Liver (tissue), 9 donors: ENCODE results near the gene TTC21B. TPM values are rescaled to one million over a fixed set of nuclear protein-coding genes. Genes with fewer than 3 reads are reported as not detected.

Experiments
- DNase-seq: peaks from one replicate; pipeline ENCODE4 v3.0.0-alpha.2; 2017; ENCODE audit warnings: low spot score
- H3K27ac ChIP-seq, 2 donors: one replicate each; pipeline ENCODE4 v1.7.0; 2013; ENCODE audit warnings: inconsistent platforms in 2 of 2, low read length in 2 of 2, control low read depth in 1 of 2, low read depth in 1 of 2, mild to moderate bottlenecking in 1 of 2
- H3K27me3 ChIP-seq, 4 donors: one replicate each; pipeline versions ENCODE4 v1.6.1 to v1.7.0; 2013; ENCODE audit warnings: low read length in 3 of 4, inconsistent platforms in 1 of 4, mild to moderate bottlenecking in 1 of 4, moderate library complexity in 1 of 4; ENCODE audit not compliant: control insufficient read depth in 4 of 4, insufficient read depth in 4 of 4
- H3K36me3 ChIP-seq, 4 donors: one replicate each; pipeline versions ENCODE4 v1.6.1 to v1.7.0; 2013; ENCODE audit warnings: low read length in 3 of 4, mild to moderate bottlenecking in 3 of 4, low read depth in 1 of 4, moderate library complexity in 1 of 4; ENCODE audit not compliant: control insufficient read depth in 4 of 4, insufficient read depth in 3 of 4
- H3K4me1 ChIP-seq, 4 donors: one replicate each; pipeline versions ENCODE4 v1.6.1 to v1.7.0; 2013; ENCODE audit warnings: low read length in 3 of 4, mild to moderate bottlenecking in 3 of 4, moderate library complexity in 1 of 4; ENCODE audit not compliant: control insufficient read depth in 4 of 4, insufficient read depth in 4 of 4
- H3K4me3 ChIP-seq, 3 donors: one replicate each; pipeline versions ENCODE4 v1.6.1 to v1.7.0; 2013; ENCODE audit warnings: low read length in 3 of 3, control low read depth in 1 of 3, low read depth in 1 of 3, mild to moderate bottlenecking in 1 of 3
- H3K9ac ChIP-seq, 2 donors: one replicate each; pipeline ENCODE4 v1.7.0; 2013; ENCODE audit warnings: low read length in 2 of 2, mild to moderate bottlenecking in 2 of 2, moderate library complexity in 2 of 2, control low read depth in 1 of 2, low read depth in 1 of 2
- H3K9me3 ChIP-seq, 4 donors: one replicate each; pipeline versions ENCODE4 v1.6.1 to v1.7.0; 2013; ENCODE audit warnings: low read length in 3 of 4; ENCODE audit not compliant: control insufficient read depth in 4 of 4
- ATF3 ChIP-seq: IDR thresholded peaks from 2 replicates; pipeline ENCODE4 v1.6.1; 2016; ENCODE audit warnings: antibody characterized with exemption
- CTCF ChIP-seq: fragments of 150-350 bp; IDR thresholded peaks from 2 replicates; pipeline ENCODE4 v1.5.1; 2017; ENCODE audit warnings: improper control_type of control experiment, low read depth, low read length; ENCODE audit not compliant: missing input control
- EGR1 ChIP-seq, 2 donors: IDR thresholded peaks; 2 replicates each; pipeline ENCODE4 v1.6.1; 2016 to 2018; ENCODE audit warnings: antibody characterized with exemption in 2 of 2, low read depth in 2 of 2
- FOXA1 ChIP-seq: IDR thresholded peaks from 2 replicates; pipeline ENCODE4 v1.6.1; 2016; ENCODE audit warnings: antibody characterized with exemption
- FOXA2 ChIP-seq: IDR thresholded peaks from 2 replicates; pipeline ENCODE4 v1.6.1; 2016; ENCODE audit warnings: antibody characterized with exemption
- GABPA ChIP-seq, 2 donors: IDR thresholded peaks in 1 of 2; conservative IDR thresholded peaks in 1 of 2; 2 replicates each; pipeline ENCODE4 v1.6.1; 2016; ENCODE audit warnings: antibody characterized with exemption in 2 of 2, mild to moderate bottlenecking in 1 of 2, moderate library complexity in 1 of 2
- HNF4A ChIP-seq, 2 donors: conservative IDR thresholded peaks; 2 replicates each; pipeline ENCODE4 v1.6.1; 2016; ENCODE audit warnings: antibody characterized with exemption in 2 of 2, mild to moderate bottlenecking in 2 of 2
- HNF4G ChIP-seq: IDR thresholded peaks from 2 replicates; pipeline ENCODE4 v1.6.1; 2016; ENCODE audit warnings: antibody characterized with exemption
- JUND ChIP-seq, 2 donors: IDR thresholded peaks; 2 replicates each; pipeline ENCODE4 v1.6.1; 2016; ENCODE audit warnings: antibody characterized with exemption in 2 of 2
- MAX ChIP-seq: IDR thresholded peaks from 2 replicates; pipeline ENCODE4 v1.6.1; 2016; ENCODE audit warnings: antibody characterized with exemption
- NR2F2 ChIP-seq: IDR thresholded peaks from 2 replicates; pipeline ENCODE4 v1.6.1; 2016; ENCODE audit warnings: antibody characterized with exemption
- RAD21 ChIP-seq, 2 donors: IDR thresholded peaks; 2 replicates each; pipeline ENCODE4 v1.6.1; 2016; ENCODE audit warnings: antibody characterized with exemption in 2 of 2, mild to moderate bottlenecking in 2 of 2
- REST ChIP-seq: IDR thresholded peaks from 2 replicates; pipeline ENCODE4 v1.6.1; 2016; ENCODE audit warnings: antibody characterized with exemption, mild to moderate bottlenecking
- RXRA ChIP-seq, 2 donors: IDR thresholded peaks; 2 replicates each; pipeline ENCODE4 v1.6.1; 2017 to 2018; ENCODE audit warnings: antibody characterized with exemption in 2 of 2, mild to moderate bottlenecking in 1 of 2
- SP1 ChIP-seq: IDR thresholded peaks from 2 replicates; pipeline ENCODE4 v1.6.1; 2018; ENCODE audit warnings: antibody characterized with exemption, mild to moderate bottlenecking
- TAF1 ChIP-seq: conservative IDR thresholded peaks from 2 replicates; pipeline ENCODE4 v1.6.1; 2016; ENCODE audit warnings: antibody characterized with exemption, mild to moderate bottlenecking
- YY1 ChIP-seq: IDR thresholded peaks from 2 replicates; pipeline ENCODE4 v1.6.1; 2016; ENCODE audit warnings: antibody characterized with exemption, mild to moderate bottlenecking
- ZBTB33 ChIP-seq: IDR thresholded peaks from 2 replicates; pipeline ENCODE4 v1.6.1; 2016; ENCODE audit warnings: antibody characterized with exemption
- WGBS: extraction: QIAGEN DNeasy Blood & Tissue Kit; methylation state at CpG from one replicate; pipeline ENCODE4 v1.1.7; 2013; 5-methylcytosine and 5-hydroxymethylcytosine counted together
- polyA plus RNA-seq, 2 donors: library from polyadenylated mRNA; stranded (reverse) in 1 of 2; unstranded in 1 of 2; fragments of 200-250 nt in 1 of 2; fragments of >200 nt in 1 of 2; fragmentation: Nextera tagmentation in 1 of 2; extraction: Ambion mirVana in 1 of 2; gene quantifications; one replicate each; pipeline versions ENCODE4 v1.2.1 to v1.2.3, GENCODE V29; 2013 to 2015
- total RNA-seq, 2 donors: library from RNA; depleted of rRNA; stranded (reverse); fragments of >200 nt; gene quantifications; one replicate each; pipeline ENCODE4 v1.2.3, GENCODE V29; 2014
- donor health status: healthy.
- donor health status: healthy.
- donor health status: healthy.
- donor health status: healthy.
- donor health status: healthy.

The TTC21B gene
- total and polyA plus RNA-seq, 4 donors = 2.0 to 25.3 (median 12.7) TPM

GRCh38 chr2:165874445-165875039 lies 79.0 kb downstream of the TTC21B start:
- no peak for DNase-seq
- Histone ChIP-seq H3K4me1 (no peaks in the 10 kb centered on the region), H3K9me3 (no peaks in the 10 kb centered on the region), H3K27me3 (no peaks in the 10 kb centered on the region), H3K9ac (no peak overlapping the region), H3K27ac (no peak overlapping the region), H3K36me3 (peaks cover 0 to 16% (median 5%) of the 10 kb centered on the region in 4 donors), H3K4me3 (no peak overlapping the region)
- 47% methylated on average over 3 of the region's 3 CpGs for WGBS
- TF ChIP-seq GABPA (IDR thresholded peaks at IDR 0.05 in 1 of 2, conservative IDR thresholded peaks at IDR 0.05 in 1 of 2) (peak in 1 of 2 donors; percentile 34), CTCF (peak; percentile 50), RAD21 (IDR thresholded peaks at IDR 0.05) (peak; percentile 87 to 91), ZBTB33 (no peak), NR2F2 (no peak)

GRCh38 chr2:165872101-165872791 lies 81.3 kb downstream of the TTC21B start:
- Histone ChIP-seq H3K9me3 (no peaks in the 10 kb centered on the region), H3K36me3 (peaks cover 0 to 7% (median 0%) of the 10 kb centered on the region in 4 donors), H3K27me3 (no peaks in the 10 kb centered on the region), H3K9ac (no peak overlapping the region), H3K4me3 (no peak overlapping the region), H3K4me1 (no peaks in the 10 kb centered on the region), H3K27ac (no peak overlapping the region)
- DNase-seq = no peak
- TF ChIP-seq MAX (no peak), CTCF (no peak), HNF4A (conservative IDR thresholded peaks at IDR 0.05) (no peak), GABPA (IDR thresholded peaks at IDR 0.05 in 1 of 2, conservative IDR thresholded peaks at IDR 0.05 in 1 of 2) (no peak), ZBTB33 (no peak), FOXA2 (no peak), YY1 (no peak), HNF4G (no peak), ATF3 (no peak), REST (no peak), EGR1 (IDR thresholded peaks at IDR 0.05; ENCODE audit: low read depth in 2 of 2) (no peak), JUND (IDR thresholded peaks at IDR 0.05) (no peak), SP1 (no peak), FOXA1 (no peak), TAF1 (no peak), NR2F2 (no peak), RXRA (IDR thresholded peaks at IDR 0.05) (no peak), RAD21 (IDR thresholded peaks at IDR 0.05) (no peak)
- 96% methylated on average over 5 of the region's 5 CpGs for WGBS
